Type B pancreatic cell (in vitro differentiated cells): ENCODE data around the gene UGT1A5. TPM values are rescaled to one million over a fixed set of nuclear protein-coding genes. Genes with fewer than 3 reads are reported as not detected.

Experiments
- DNase-seq: peaks from one replicate; pipeline ENCODE4 v3.0.0; 2021; ENCODE audit warnings: mixed read lengths; ENCODE audit not compliant: unreplicated experiment; ENCODE audit errors: extremely low spot score
- H3K27ac Mint-ChIP-seq: 2 replicates; pipeline ENCODE4 v1.8.0; 2021; ENCODE audit warnings: mild to moderate bottlenecking, mixed read lengths
- H3K27me3 Mint-ChIP-seq: 2 replicates; pipeline ENCODE4 v1.8.0; 2021; ENCODE audit warnings: mixed read lengths
- H3K36me3 Mint-ChIP-seq: 2 replicates; pipeline ENCODE4 v1.8.0; 2021; ENCODE audit warnings: mixed read lengths
- H3K4me1 Mint-ChIP-seq: one replicate; pipeline ENCODE4 v1.8.0; 2021; ENCODE audit warnings: mixed read lengths; ENCODE audit not compliant: unreplicated experiment
- H3K4me3 Mint-ChIP-seq: 2 replicates; pipeline ENCODE4 v1.8.0; 2021; ENCODE audit warnings: mild to moderate bottlenecking, mixed read lengths
- H3K9me3 Mint-ChIP-seq: 2 replicates; pipeline ENCODE4 v1.8.0; 2021; ENCODE audit warnings: mixed read lengths
- CTCF ChIP-seq: fragments of 200-600 bp; sonication (generic); conservative IDR thresholded peaks from 2 replicates; pipeline ENCODE4 v1.5.0; 2021; ENCODE audit warnings: antibody characterized with exemption, mild to moderate bottlenecking
- total RNA-seq: library from RNA; stranded (reverse); gene quantifications from 2 replicates; pipeline ENCODE4 v1.2.1, GENCODE V29; 2021; ENCODE audit warnings: low replicate concordance

The UGT1A5 gene
- total RNA-seq, 1 donor from 2014 or later = not detected

- Mint-ChIP-seq H3K9me3 (no peaks in the 10 kb centered on the region), H3K36me3 (no peaks in the 10 kb centered on the region), H3K27me3 (peaks cover 7% of the 10 kb centered on the region), H3K27ac (no peak overlapping the region), H3K4me3 (no peak overlapping the region), H3K4me1 (peaks cover 11% of the 10 kb centered on the region)
- no peak for DNase-seq
- TF ChIP-seq CTCF = no peak
Observed at GRCh38 chr2:233816334-233816733, 103.6 kb downstream of the UGT1A5 start.

- H3K36me3 Mint-ChIP-seq = no peaks in the 10 kb centered on the region
- no peak for TF ChIP-seq CTCF
- no peak overlapping the region for H3K27ac Mint-ChIP-seq
- H3K9me3 Mint-ChIP-seq = no peaks in the 10 kb centered on the region
- H3K27me3 Mint-ChIP-seq = peaks cover 9% of the 10 kb centered on the region
- H3K4me3 Mint-ChIP-seq = no peak overlapping the region
- DNase-seq = no peak
- peaks cover 11% of the 10 kb centered on the region for H3K4me1 Mint-ChIP-seq
Observed at GRCh38 chr2:233816771-233817170, 104.1 kb downstream of the UGT1A5 start.

DNA sequence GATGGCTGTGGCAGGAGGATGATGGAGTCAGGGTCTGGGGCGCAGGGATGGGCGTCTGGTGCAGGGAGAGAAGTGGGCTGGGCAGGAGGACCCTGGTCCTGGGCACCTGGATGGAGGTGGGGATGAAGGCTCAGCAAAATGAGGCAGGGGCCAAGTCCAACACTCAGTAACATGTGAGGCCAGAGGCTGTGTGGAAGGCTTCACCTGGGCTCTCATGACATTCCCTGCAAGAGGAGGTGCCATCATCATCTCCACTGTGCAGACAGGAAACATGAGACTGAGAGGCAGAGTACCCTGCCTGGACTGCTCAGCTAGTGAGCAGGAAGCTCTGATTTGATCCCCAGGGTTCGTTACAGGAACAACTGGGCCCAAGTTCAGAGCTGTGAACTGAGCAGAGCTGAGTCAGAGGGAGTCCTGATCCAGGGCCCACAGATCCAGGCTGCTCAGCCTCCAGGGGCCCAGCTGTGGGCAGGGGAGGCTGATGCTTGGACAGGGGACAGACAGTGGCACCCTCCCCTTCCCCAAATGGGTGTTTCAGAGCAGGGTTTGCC is 104.7 kb downstream of the UGT1A5 start:
- Mint-ChIP-seq H3K4me1 (peaks cover 11% of the 10 kb centered on the region), H3K27me3 (peaks cover 9% of the 10 kb centered on the region), H3K4me3 (no peak overlapping the region), H3K9me3 (no peaks in the 10 kb centered on the region), H3K27ac (no peak overlapping the region), H3K36me3 (no peaks in the 10 kb centered on the region)
- no peak for TF ChIP-seq CTCF
- DNase-seq = peak; percentile 45

DNA sequence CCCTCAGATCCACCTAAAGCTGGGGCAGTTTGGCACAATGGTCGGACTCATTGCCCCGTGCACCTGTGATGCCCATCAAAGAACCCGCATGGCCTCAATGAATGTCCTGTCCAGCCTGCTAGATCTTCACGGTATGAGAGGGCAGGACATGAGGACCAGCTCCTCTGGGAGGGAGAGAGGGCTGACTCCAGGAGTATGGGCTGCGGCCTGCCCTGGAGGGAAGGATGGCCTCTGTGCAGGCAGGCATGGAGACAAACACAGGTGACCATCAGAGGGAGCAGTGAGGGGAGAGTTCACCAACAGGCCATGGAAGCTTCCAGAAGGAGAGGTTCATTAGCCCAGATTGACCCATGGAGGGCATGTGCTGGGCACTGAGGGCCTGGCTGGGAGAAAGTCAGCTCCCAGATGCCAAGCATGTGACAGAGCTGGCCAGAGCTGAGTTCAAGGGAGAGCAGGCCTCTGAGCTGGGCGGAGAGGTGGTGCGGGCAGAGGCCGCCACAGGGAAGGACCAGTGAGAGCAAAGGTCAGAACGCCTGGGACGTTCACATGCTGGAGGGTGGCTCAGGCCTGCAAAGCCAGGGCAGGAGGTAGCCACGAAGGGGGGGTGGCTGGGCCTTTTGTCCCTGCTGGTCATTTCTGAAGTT is 105.4 kb downstream of the UGT1A5 start:
- peak; percentile 47 for DNase-seq
- H3K36me3 Mint-ChIP-seq = no peaks in the 10 kb centered on the region
- TF ChIP-seq CTCF = no peak

DNA sequence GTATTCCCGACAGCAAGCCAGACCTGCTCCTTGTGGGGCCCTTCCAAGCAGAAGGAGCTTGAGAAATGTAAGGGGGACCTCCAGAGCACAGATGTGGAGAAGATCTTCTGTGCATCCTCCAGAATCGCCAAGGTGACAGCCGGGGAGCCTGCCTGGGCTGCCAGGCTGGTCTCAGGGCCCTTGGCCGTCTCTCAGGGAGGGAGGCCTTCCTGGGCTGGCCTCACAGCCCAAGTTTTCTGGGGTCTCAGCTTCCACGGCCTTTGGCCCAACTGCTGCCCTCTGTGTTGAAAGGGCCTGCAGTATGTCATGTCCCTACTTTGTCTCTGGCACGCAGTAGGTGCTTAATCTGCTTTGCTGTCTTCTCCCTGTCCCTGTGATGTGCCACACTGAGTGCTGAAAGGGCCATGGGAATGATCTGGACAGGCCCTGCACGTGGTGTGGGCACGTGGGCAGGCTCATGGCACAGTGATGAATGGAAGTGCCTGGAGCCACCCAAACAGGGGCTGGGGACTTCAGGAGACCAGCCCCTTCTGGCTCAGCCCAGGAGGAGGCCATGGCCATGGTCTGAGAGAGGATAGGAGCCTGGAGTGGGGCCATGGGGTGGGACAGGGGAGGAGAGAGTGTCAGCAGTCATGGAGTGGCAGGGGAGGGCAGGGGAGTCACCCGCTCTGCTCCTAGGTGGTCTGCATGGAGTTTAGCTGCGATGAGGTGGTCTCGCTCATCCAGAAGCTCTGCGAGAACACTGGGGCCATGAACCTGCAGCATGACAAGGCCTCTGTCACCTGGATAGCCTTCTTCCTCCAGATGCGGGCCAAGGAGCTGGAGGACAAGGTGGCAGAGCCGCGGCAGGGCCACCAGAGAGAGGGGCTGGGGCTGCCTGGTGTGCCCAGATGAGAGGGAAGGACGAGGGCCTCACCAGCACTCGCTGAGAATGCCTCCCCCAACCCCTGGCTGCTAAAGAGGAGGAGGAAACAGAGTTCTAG is 106.2 kb downstream of the UGT1A5 start:
- DNase-seq = peak; percentile 64
- Mint-ChIP-seq H3K9me3 (no peaks in the 10 kb centered on the region), H3K4me3 (no peak overlapping the region), H3K27me3 (peaks cover 6% of the 10 kb centered on the region), H3K36me3 (no peaks in the 10 kb centered on the region), H3K27ac (no peak overlapping the region), H3K4me1 (peaks cover 11% of the 10 kb centered on the region)
- TF ChIP-seq CTCF = no peak

More for the DNA sequence above, 105.4 kb downstream of the UGT1A5 start:
- Mint-ChIP-seq H3K9me3 (no peaks in the 10 kb centered on the region), H3K27ac (no peak overlapping the region), H3K4me1 (peaks cover 11% of the 10 kb centered on the region), H3K27me3 (peaks cover 6% of the 10 kb centered on the region), H3K4me3 (no peak overlapping the region)
